Hepatocyte (in vitro differentiated cells): ENCODE data around the gene CSRP3.

Experiments used
- CTCF ChIP-seq: fragments of 200-600 bp; sonication (generic); IDR thresholded peaks from 2 replicates; pipeline ENCODE4 v1.5.1; 2016; ENCODE audit warnings: antibody characterized with exemption, mild to moderate bottlenecking; ENCODE audit not compliant: poor library complexity
- EZH2phosphoT487 ChIP-seq: fragments of 200-600 bp; sonication (generic); IDR thresholded peaks from one replicate; pipeline ENCODE4 v1.6.1; 2018; ENCODE audit warnings: antibody characterized with exemption, mild to moderate bottlenecking, low read depth, moderate library complexity; ENCODE audit not compliant: unreplicated experiment, severe bottlenecking

DNA sequence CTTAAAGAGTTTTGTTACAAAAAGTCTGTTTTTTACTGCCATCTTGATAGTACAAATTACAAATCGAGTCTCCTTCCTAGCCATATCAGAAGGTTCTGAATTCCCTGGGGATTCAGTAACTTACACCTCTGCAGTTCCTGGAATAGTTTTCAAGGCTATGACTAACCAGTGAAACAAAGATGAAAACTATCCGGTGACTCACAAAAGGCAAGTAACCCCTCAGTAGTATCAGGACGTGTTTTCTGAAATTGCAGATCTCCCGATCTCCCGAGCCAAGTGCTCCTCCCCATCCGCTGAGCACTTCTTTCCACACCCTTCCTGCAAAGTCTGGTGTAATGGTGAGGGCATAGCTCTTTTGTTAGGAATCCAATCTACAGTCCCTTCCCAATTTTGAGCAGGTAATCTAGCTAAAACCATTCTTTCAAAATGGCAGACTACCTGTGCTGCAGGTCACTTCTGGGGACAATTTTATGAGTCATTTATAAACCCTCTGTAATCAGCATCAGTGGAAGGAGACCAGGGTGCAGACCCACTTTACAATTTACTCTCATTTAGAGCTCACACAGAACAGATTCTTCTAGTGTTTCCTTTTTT lies 31.2 kb upstream of the CSRP3 start:
- no peak for TF ChIP-seq CTCF
- TF ChIP-seq EZH2phosphoT487: no peak
